ENCODE data around the gene ENDOU. TPM values are rescaled to one million over a fixed set of nuclear protein-coding genes. Genes with fewer than 3 reads are reported as not detected.

Gene ENDOU
- total RNA-seq, 1 donor from 2014 or later, result not detected

GRCh38 chr12:47700263-47700662, 25.0 kb downstream of the ENDOU start:
- no peak for TF ChIP-seq CTCF (IDR thresholded peaks at IDR 0.05; ENCODE audit: insufficient read depth, low read length, poor library complexity, severe bottlenecking)
- no peaks in the 10 kb centered on the region for H3K27me3 ChIP-seq (ENCODE audit: control insufficient read depth, insufficient read depth, low read length)

GRCh38 chr12:47698631-47699030, 26.7 kb downstream of the ENDOU start:
- Histone ChIP-seq H3K4me3 (ENCODE audit: low read depth, low read length) (no peak overlapping the region), H3K36me3 (ENCODE audit: control insufficient read depth, insufficient read depth, low read length) (no peaks in the 10 kb centered on the region), H3K27me3 (ENCODE audit: control insufficient read depth, insufficient read depth, low read length) (no peaks in the 10 kb centered on the region)
- TF ChIP-seq CTCF (IDR thresholded peaks at IDR 0.05; ENCODE audit: insufficient read depth, low read length, poor library complexity, severe bottlenecking), result no peak
- DNase-seq (ENCODE audit: low read depth), result no peak

More at GRCh38 chr12:47700263-47700662, 25.0 kb downstream of the ENDOU start:
- no peak overlapping the region for H3K4me3 ChIP-seq (ENCODE audit: low read depth, low read length)
- no peaks in the 10 kb centered on the region for H3K36me3 ChIP-seq (ENCODE audit: control insufficient read depth, insufficient read depth, low read length)
- no peak for DNase-seq (ENCODE audit: low read depth)

- TF ChIP-seq CTCF (IDR thresholded peaks at IDR 0.05; ENCODE audit: insufficient read depth, low read length, poor library complexity, severe bottlenecking), result no peak
- H3K36me3 ChIP-seq (ENCODE audit: control insufficient read depth, insufficient read depth, low read length), result no peaks in the 10 kb centered on the region
- no peaks in the 10 kb centered on the region for H3K27me3 ChIP-seq (ENCODE audit: control insufficient read depth, insufficient read depth, low read length)
- DNase-seq (ENCODE audit: low read depth), result no peak
- no peak overlapping the region for H3K4me3 ChIP-seq (ENCODE audit: low read depth, low read length)
These were observed 27.2 kb downstream of the ENDOU start for GRCh38 chr12:47698055-47698454.

GRCh38 chr12:47689215-47689614, 36.1 kb downstream of the ENDOU start:
- TF ChIP-seq CTCF (IDR thresholded peaks at IDR 0.05; ENCODE audit: insufficient read depth, low read length, poor library complexity, severe bottlenecking), result no peak
- Histone ChIP-seq H3K27me3 (ENCODE audit: control insufficient read depth, insufficient read depth, low read length) (no peaks in the 10 kb centered on the region), H3K36me3 (ENCODE audit: control insufficient read depth, insufficient read depth, low read length) (no peaks in the 10 kb centered on the region), H3K4me3 (ENCODE audit: low read depth, low read length) (no peak overlapping the region)
- no peak for DNase-seq (ENCODE audit: low read depth)

- DNase-seq (ENCODE audit: low read depth), result no peak
- Histone ChIP-seq H3K4me3 (ENCODE audit: low read depth, low read length) (no peak overlapping the region), H3K27me3 (ENCODE audit: control insufficient read depth, insufficient read depth, low read length) (no peaks in the 10 kb centered on the region), H3K36me3 (ENCODE audit: control insufficient read depth, insufficient read depth, low read length) (no peaks in the 10 kb centered on the region)
- no peak for TF ChIP-seq CTCF (IDR thresholded peaks at IDR 0.05; ENCODE audit: insufficient read depth, low read length, poor library complexity, severe bottlenecking)
These were observed 37.7 kb downstream of the ENDOU start for GRCh38 chr12:47687636-47688035.

GRCh38 chr12:47686645-47687240, 38.5 kb downstream of the ENDOU start:
- Histone ChIP-seq H3K27me3 (ENCODE audit: control insufficient read depth, insufficient read depth, low read length) (no peaks in the 10 kb centered on the region), H3K4me3 (ENCODE audit: low read depth, low read length) (no peak overlapping the region), H3K36me3 (ENCODE audit: control insufficient read depth, insufficient read depth, low read length) (no peaks in the 10 kb centered on the region)
- no peak for DNase-seq (ENCODE audit: low read depth)
- TF ChIP-seq CTCF (IDR thresholded peaks at IDR 0.05; ENCODE audit: insufficient read depth, low read length, poor library complexity, severe bottlenecking), result peak; percentile 77

Data from kidney epithelial cell (primary cell).